HepG2 (cell line): ENCODE measurements around the gene ESYT2. TPM values are rescaled to one million over a fixed set of nuclear protein-coding genes. Genes with fewer than 3 reads are reported as not detected.

ENCODE experiments used
- ATAC-seq: fragments of 200-7000 bp; cut with Tn5 transposase; 3 replicates; pipeline ENCODE4 v1.9.1; 2020; ENCODE audit warnings: mild to moderate bottlenecking, moderate library complexity
- BruUV-seq: library from RNA; stranded (reverse); fragments of 400-500 nt; replicated peaks from 2 replicates; lab custom pipeline; 2021; lab: Mats Ljungman, UMichigan
- CTCF ChIA-PET: fragments of 300-600 bp; formaldehyde crosslinking; extraction: SDS; loops from one replicate; lab custom pipeline; 2021; ENCODE audit warnings: low total read pairs, inconsistent platforms, low intra/inter-chr PET ratio; lab: Yijun Ruan, JAX
- POLR2A ChIA-PET: fragments of 350-600 bp; sonication (Branson Sonifier 250); formaldehyde crosslinking; loops from one replicate; lab custom pipeline; 2020; ENCODE audit warnings: antibody characterized with exemption, inconsistent platforms; lab: Yijun Ruan, JAX
- DNase-seq: peaks from one replicate; pipeline ENCODE4 v3.0.0-alpha.2; 2015; ENCODE audit warnings: low spot score
- FAIRE-seq: peaks from 3 replicates; lab custom pipeline; 2011; peaks lifted over from hg19 to GRCh38; lab: Jason Lieb, UNC
- H2AFZ ChIP-seq: one replicate; pipeline ENCODE4 v1.6.1; 2011; ENCODE audit warnings: low read length, inconsistent platforms
- H3K27ac ChIP-seq: fragments of 300-600 bp; 3 replicates; pipeline ENCODE4 v1.8.0; 2011; ENCODE audit warnings: mixed run types, mild to moderate bottlenecking, mixed read lengths, low read length, inconsistent platforms; ENCODE audit not compliant: insufficient read depth; ENCODE audit errors: extremely low read length
- H3K27me3 ChIP-seq, 2 experiments: fragments of 200-600 bp in 1 of 2; 2 replicates in 1 of 2; 3 replicates in 1 of 2; pipeline versions ENCODE4 v1.6.0 to v1.8.0; 2011; ENCODE audit warnings: low read length in 2 of 2, mild to moderate bottlenecking in 2 of 2, moderate library complexity in 2 of 2, inconsistent platforms in 1 of 2; ENCODE audit not compliant: insufficient read depth in 2 of 2, control insufficient read depth in 1 of 2
- H3K36me3 ChIP-seq, 2 experiments: fragments of 200-600 bp in 1 of 2; replicated peaks in 1 of 2; 2 replicates in 1 of 2; 3 replicates in 1 of 2; pipeline versions ENCODE4 v1.5.1 to v1.8.0; 2011; ENCODE audit warnings: low read length in 2 of 2, inconsistent platforms in 1 of 2; ENCODE audit not compliant: insufficient read depth in 2 of 2, control insufficient read depth in 1 of 2
- H3K4me1 ChIP-seq: 2 replicates; pipeline ENCODE4 v1.5.1; 2012; ENCODE audit warnings: low read length, inconsistent platforms; ENCODE audit not compliant: insufficient read depth
- H3K4me2 ChIP-seq: 2 replicates; pipeline ENCODE4 v1.6.0; 2011; ENCODE audit warnings: low read depth, low read length, inconsistent platforms
- H3K4me3 ChIP-seq, 3 experiments: fragments of 200-600 bp in 1 of 3; sonication (generic), shearing (Covaris generic) in 1 of 3; replicated peaks in 1 of 3; 2 replicates each; pipeline ENCODE4 v1.5.1; 2011 to 2016; ENCODE audit warnings: low read length in 3 of 3, inconsistent platforms in 2 of 3, low read depth in 2 of 3, mild to moderate bottlenecking in 2 of 3, control low read depth in 1 of 3, mixed read lengths in 1 of 3; ENCODE audit not compliant: insufficient read depth in 1 of 3
- H3K79me2 ChIP-seq: one replicate; pipeline ENCODE4 v1.6.1; 2011; ENCODE audit warnings: low read length, inconsistent platforms; ENCODE audit not compliant: insufficient read depth
- H3K9ac ChIP-seq: 2 replicates; pipeline ENCODE4 v1.6.0; 2011; ENCODE audit warnings: mild to moderate bottlenecking, low read depth, low read length, inconsistent platforms; ENCODE audit not compliant: insufficient read depth
- H3K9me3 ChIP-seq: 2 replicates; pipeline ENCODE4 v1.5.1; 2012; ENCODE audit warnings: mild to moderate bottlenecking, low read length
- H4K20me1 ChIP-seq: 2 replicates; pipeline ENCODE4 v1.6.0; 2011; ENCODE audit warnings: inconsistent platforms, mild to moderate bottlenecking, low read length, moderate library complexity; ENCODE audit not compliant: insufficient read depth
- CEBPB ChIP-seq: IDR thresholded peaks from 2 replicates; pipeline ENCODE4 v1.6.1; 2011; ENCODE audit warnings: low read depth, low read length, improper control_type of control experiment, borderline replicate concordance
- HBP1 ChIP-seq: IDR thresholded peaks from 2 replicates; pipeline ENCODE4 v1.6.1; 2016; ENCODE audit warnings: low read depth, control low read depth
- MTF1 ChIP-seq: sonication (generic); formaldehyde crosslinking; IDR thresholded peaks from 2 replicates; pipeline ENCODE4 v1.5.0; 2020; ENCODE audit warnings: missing genetic modification reagents
- NFE2 ChIP-seq: sonication (generic); formaldehyde crosslinking; IDR thresholded peaks from 2 replicates; pipeline ENCODE4 v1.4.0; 2020; ENCODE audit warnings: missing genetic modification reagents
- RXRB ChIP-seq: IDR thresholded peaks from 2 replicates; pipeline ENCODE4 v1.6.1; 2016; ENCODE audit warnings: borderline replicate concordance, missing genetic modification reagents, missing compliant biosample characterization
- SRY ChIP-seq: sonication (generic); formaldehyde crosslinking; IDR thresholded peaks from 2 replicates; pipeline ENCODE4 v1.8.0; 2022; ENCODE audit warnings: mild to moderate bottlenecking, missing genetic modification reagents
- TBL1XR1 ChIP-seq: fragments of 150-350 bp; IDR thresholded peaks from 2 replicates; pipeline ENCODE4 v1.6.1; 2014; ENCODE audit warnings: borderline replicate concordance, low read length; ENCODE audit not compliant: partially characterized antibody
- TSC22D2 ChIP-seq: sonication (generic); formaldehyde crosslinking; IDR thresholded peaks from 2 replicates; pipeline ENCODE4 v1.5.1; 2020; ENCODE audit warnings: missing genetic modification reagents, mild to moderate bottlenecking, borderline replicate concordance
- ZFP37 ChIP-seq: sonication (generic); formaldehyde crosslinking; IDR thresholded peaks from 2 replicates; pipeline ENCODE4 v1.4.0; 2020; ENCODE audit warnings: missing genetic modification reagents, borderline replicate concordance
- ZNF501 ChIP-seq: sonication (generic); formaldehyde crosslinking; IDR thresholded peaks from 2 replicates; pipeline ENCODE4 v1.5.1; 2020; ENCODE audit warnings: mild to moderate bottlenecking, moderate library complexity, missing genetic modification reagents
- ZNF512 ChIP-seq: sonication (generic); formaldehyde crosslinking; IDR thresholded peaks from 2 replicates; pipeline ENCODE4 v1.4.0; 2020; ENCODE audit warnings: mild to moderate bottlenecking, missing genetic modification reagents
- WGBS: methylation state at CpG from one replicate; pipeline ENCODE4 v1.1.6; 2017; ENCODE audit warnings: low lambda C conversion rate; 5-methylcytosine and 5-hydroxymethylcytosine counted together
- in situ Hi-C: cut with HindIII; loops from 2 replicates; pipeline ENCODE4 v1.10.0; 2017; ENCODE audit warnings: low pct_unique_long_range_greater_than_20kb; ENCODE audit not compliant: extremely low pct_ligation_motif_present
- intact Hi-C: fragments of 100-400 bp; cut with micrococcal nuclease; formaldehyde crosslinking; loops from one replicate; pipeline ENCODE4 v1.10.0; 2022; ENCODE audit not compliant: unreplicated experiment
- polyA plus RNA-seq, 8 experiments: library from polyadenylated mRNA; depleted of rRNA in 3 of 8; stranded (reverse) in 7 of 8; unstranded in 1 of 8; fragments of >200 nt; fragmentation: Illumina TruSeq in 4 of 8; extraction: Trizol in 4 of 8; gene quantifications; 2 replicates each; pipeline versions ENCODE4 v1.2.1 to v1.2.3, GENCODE V29; 2011 to 2016; ENCODE audit warnings: low read depth in 4 of 8, missing spikeins in 1 of 8, mixed read lengths in 1 of 8; ENCODE audit not compliant: insufficient read depth in 1 of 8
- total RNA-seq, 5 experiments: library from RNA; depleted of rRNA; stranded (reverse); fragments of >200 nt; fragmentation: Illumina TruSeq; extraction: Trizol; gene quantifications; 2 replicates each; pipeline ENCODE4 v1.2.3, GENCODE V29; 2016; ENCODE audit warnings: low read depth in 1 of 5

Gene ESYT2
- total and polyA plus RNA-seq, 2 of the 13 experiments (the other 11 are each of a cell fraction or from before 2014, with no cell fraction given), result 28.5 to 37.3 TPM

- DNase-seq, result no peak
- Histone ChIP-seq H3K27me3 (no peaks in the 10 kb centered on the region), H3K9me3 (no peaks in the 10 kb centered on the region), H4K20me1 (peaks cover 5% of the 10 kb centered on the region), H3K9ac (no peak overlapping the region), H3K4me2 (no peak overlapping the region), H3K36me3 (peaks cover 1 to 19% of the 10 kb centered on the region in 2 experiments; a peak in 3 of 5 replicates), H3K4me1 (peaks cover 47% of the 10 kb centered on the region), H3K4me3 (no peak overlapping the region), H3K27ac (no peak overlapping the region), H2AFZ (no peak overlapping the region), H3K79me2 (peaks cover 77% of the 10 kb centered on the region)
- WGBS, result 97% methylated on average over 5 of the region's 5 CpGs
- TF ChIP-seq ZFP37 (CRISPR knock-in tag) (no peak), HBP1 (CRISPR knock-in tag) (no peak), MTF1 (CRISPR knock-in tag) (no peak), TBL1XR1 (no peak), TSC22D2 (CRISPR knock-in tag) (no peak), ZNF501 (CRISPR knock-in tag) (no peak), NFE2 (no peak), RXRB (no peak), ZNF512 (CRISPR knock-in tag) (no peak), SRY (CRISPR knock-in tag) (no peak), CEBPB (no peak)
- intact Hi-C loops (loop anchor here (10.0 kb wide), 1 partner anchor 108 kb away; the partner anchor contains the start of gene NCAPG2), in situ Hi-C loops (no loop called here)
- no peak for ATAC-seq
- ChIA-PET POLR2A (no interaction called here), CTCF (no interaction called here)
- no TSS peak for BruUV-seq
- FAIRE-seq, result no peak
Observed at GRCh38 chr7:158812684-158813083, 16.6 kb downstream of the ESYT2 start.
